Activated CD4-positive, alpha-beta T cell treated with anti-CD3 and anti-CD28 coated beads, Interleukin-2, Interleukin-6, amounts not matched to agents 100 ng/mL and 50 ng/mL, durations not matched to agents 16 hours and 8 hours (primary cell): ENCODE data around the gene PRMT2.

Source experiments
- DNase-seq: peaks from one replicate; pipeline ENCODE4 v3.0.0-alpha.2; 2020

The PRMT2 gene

GRCh38 chr21:46635324-46636180 lies at the start of gene PRMT2:
Gene PRMT2, plus strand, starts transcription at chr21:46635674. Its CDS starts 1,278 bp downstream, at chr21:46636952.
- peak; percentile 99 for DNase-seq

GRCh38 chr21:46594276-46594675 lies 41.2 kb upstream of the PRMT2 start:
- DNase-seq: no peak

- no peak for DNase-seq
These were observed 39.3 kb upstream of the PRMT2 start for GRCh38 chr21:46596201-46596600.

- no peak for DNase-seq
These were observed 38.4 kb upstream of the PRMT2 start for GRCh38 chr21:46597031-46597430.

- no peak for DNase-seq
These were observed 37.6 kb upstream of the PRMT2 start for GRCh38 chr21:46597896-46598343.

GRCh38 chr21:46598581-46599572 lies 36.6 kb upstream of the PRMT2 start:
- no peak for DNase-seq

GRCh38 chr21:46600305-46600704 lies 35.2 kb upstream of the PRMT2 start:
- DNase-seq: no peak

GRCh38 chr21:46600978-46601377 lies 34.5 kb upstream of the PRMT2 start:
- DNase-seq: no peak

GRCh38 chr21:46603228-46603627 lies 32.2 kb upstream of the PRMT2 start:
- no peak for DNase-seq

GRCh38 chr21:46604329-46604974 lies 31.0 kb upstream of the PRMT2 start:
- no peak for DNase-seq

GRCh38 chr21:46604975-46605766 lies 30.3 kb upstream of the PRMT2 start, which contains the start of gene S100B:
Gene S100B, minus strand, starts transcription at chr21:46605082. Its CDS starts 2,667 bp downstream, at chr21:46602415.
- DNase-seq: no peak

- peak; percentile 28 for DNase-seq
These were observed 29.6 kb upstream of the PRMT2 start for GRCh38 chr21:46605767-46606426.

- no peak for DNase-seq
These were observed 29.1 kb upstream of the PRMT2 start for GRCh38 chr21:46606427-46606813.

GRCh38 chr21:46607636-46608035 lies 27.8 kb upstream of the PRMT2 start:
- no peak for DNase-seq

GRCh38 chr21:46608672-46609111 lies 26.8 kb upstream of the PRMT2 start:
- no peak for DNase-seq

- DNase-seq: no peak
These were observed 25.3 kb upstream of the PRMT2 start for GRCh38 chr21:46610018-46610701.

GRCh38 chr21:46613391-46613790 lies 22.1 kb upstream of the PRMT2 start:
- DNase-seq: no peak

- DNase-seq: no peak
These were observed 19.4 kb upstream of the PRMT2 start for GRCh38 chr21:46616050-46616449.

GRCh38 chr21:46616656-46617055 lies 18.8 kb upstream of the PRMT2 start:
- no peak for DNase-seq

GRCh38 chr21:46617267-46618051 lies 18.0 kb upstream of the PRMT2 start:
- no peak for DNase-seq
